Measurements from ENCODE around the gene RMND5B. TPM values are rescaled to one million over a fixed set of nuclear protein-coding genes. Genes with fewer than 3 reads are reported as not detected.

The RMND5B gene
- total and polyA plus RNA-seq, 10 of the 15 experiments (the other 5 are each of a cell fraction or from before 2014, with no cell fraction given): 1.6 to 50.7 (median 30.9) TPM

DNA sequence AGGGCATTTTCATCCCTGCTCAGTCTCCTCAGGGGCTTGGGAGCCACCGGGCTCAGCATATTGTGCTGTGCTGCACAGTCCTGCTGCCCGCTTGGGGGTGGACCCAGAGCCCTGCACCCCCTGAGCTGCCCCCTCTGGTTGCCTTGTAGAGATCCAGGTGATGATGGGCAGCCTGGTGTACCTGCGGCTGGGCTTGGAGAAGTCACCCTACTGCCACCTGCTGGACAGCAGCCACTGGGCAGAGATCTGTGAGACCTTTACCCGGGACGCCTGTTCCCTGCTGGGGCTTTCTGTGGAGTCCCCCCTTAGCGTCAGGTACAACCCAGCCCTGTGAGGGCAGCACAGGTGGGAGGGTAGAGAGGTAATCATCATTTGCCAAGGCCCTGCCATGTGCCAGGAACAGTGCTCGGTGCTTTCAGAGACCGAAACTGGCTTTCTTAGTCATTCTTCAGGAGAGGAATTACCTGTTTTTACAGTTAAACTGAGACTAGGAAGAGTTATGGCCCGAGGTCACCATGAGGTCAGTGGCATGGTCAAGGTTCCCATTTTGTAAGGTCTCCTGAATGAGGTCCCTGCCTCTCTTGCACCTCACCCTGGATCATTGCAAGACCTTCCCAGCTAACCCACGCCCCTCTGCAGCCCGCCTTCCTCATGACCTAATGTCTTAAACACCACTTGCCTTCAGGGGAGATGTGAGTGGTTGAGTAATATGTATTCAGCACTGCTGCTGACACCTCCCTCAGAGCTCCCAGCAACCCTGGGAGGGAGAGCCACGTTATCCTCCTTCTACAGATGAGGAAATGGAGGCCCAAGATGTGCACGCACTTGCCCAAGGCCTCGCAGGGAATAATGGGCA lies 15.4 kb downstream of the RMND5B start (continued):
- TF ChIP-seq, protein P1, sequence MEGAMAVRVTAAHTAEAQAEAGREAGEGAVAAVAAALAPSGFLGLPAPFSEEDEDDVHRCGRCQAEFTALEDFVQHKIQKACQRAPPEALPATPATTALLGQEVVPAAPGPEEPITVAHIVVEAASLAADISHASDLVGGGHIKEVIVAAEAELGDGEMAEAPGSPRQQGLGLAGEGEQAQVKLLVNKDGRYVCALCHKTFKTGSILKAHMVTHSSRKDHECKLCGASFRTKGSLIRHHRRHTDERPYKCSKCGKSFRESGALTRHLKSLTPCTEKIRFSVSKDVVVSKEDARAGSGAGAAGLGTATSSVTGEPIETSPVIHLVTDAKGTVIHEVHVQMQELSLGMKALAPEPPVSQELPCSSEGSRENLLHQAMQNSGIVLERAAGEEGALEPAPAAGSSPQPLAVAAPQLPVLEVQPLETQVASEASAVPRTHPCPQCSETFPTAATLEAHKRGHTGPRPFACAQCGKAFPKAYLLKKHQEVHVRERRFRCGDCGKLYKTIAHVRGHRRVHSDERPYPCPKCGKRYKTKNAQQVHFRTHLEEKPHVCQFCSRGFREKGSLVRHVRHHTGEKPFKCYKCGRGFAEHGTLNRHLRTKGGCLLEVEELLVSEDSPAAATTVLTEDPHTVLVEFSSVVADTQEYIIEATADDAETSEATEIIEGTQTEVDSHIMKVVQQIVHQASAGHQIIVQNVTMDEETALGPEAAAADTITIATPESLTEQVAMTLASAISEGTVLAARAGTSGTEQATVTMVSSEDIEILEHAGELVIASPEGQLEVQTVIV (IDR thresholded peaks at IDR 0.05; ENCODE audit: borderline replicate concordance, partially characterized antibody): no peak
- TF ChIP-seq FOXM1 (IDR thresholded peaks at IDR 0.05; ENCODE audit: low read depth, low read length) (0 out of 2 replicates have a peak, but pooled peaks have one; percentile 29), ZNF24 (IDR thresholded peaks at IDR 0.05) (no peak), CBFB (IDR thresholded peaks at IDR 0.05; ENCODE audit: low read depth) (no peak), CREM (IDR thresholded peaks at IDR 0.05; ENCODE audit: low read depth) (no peak)
- TF ChIP-seq, protein P2, sequence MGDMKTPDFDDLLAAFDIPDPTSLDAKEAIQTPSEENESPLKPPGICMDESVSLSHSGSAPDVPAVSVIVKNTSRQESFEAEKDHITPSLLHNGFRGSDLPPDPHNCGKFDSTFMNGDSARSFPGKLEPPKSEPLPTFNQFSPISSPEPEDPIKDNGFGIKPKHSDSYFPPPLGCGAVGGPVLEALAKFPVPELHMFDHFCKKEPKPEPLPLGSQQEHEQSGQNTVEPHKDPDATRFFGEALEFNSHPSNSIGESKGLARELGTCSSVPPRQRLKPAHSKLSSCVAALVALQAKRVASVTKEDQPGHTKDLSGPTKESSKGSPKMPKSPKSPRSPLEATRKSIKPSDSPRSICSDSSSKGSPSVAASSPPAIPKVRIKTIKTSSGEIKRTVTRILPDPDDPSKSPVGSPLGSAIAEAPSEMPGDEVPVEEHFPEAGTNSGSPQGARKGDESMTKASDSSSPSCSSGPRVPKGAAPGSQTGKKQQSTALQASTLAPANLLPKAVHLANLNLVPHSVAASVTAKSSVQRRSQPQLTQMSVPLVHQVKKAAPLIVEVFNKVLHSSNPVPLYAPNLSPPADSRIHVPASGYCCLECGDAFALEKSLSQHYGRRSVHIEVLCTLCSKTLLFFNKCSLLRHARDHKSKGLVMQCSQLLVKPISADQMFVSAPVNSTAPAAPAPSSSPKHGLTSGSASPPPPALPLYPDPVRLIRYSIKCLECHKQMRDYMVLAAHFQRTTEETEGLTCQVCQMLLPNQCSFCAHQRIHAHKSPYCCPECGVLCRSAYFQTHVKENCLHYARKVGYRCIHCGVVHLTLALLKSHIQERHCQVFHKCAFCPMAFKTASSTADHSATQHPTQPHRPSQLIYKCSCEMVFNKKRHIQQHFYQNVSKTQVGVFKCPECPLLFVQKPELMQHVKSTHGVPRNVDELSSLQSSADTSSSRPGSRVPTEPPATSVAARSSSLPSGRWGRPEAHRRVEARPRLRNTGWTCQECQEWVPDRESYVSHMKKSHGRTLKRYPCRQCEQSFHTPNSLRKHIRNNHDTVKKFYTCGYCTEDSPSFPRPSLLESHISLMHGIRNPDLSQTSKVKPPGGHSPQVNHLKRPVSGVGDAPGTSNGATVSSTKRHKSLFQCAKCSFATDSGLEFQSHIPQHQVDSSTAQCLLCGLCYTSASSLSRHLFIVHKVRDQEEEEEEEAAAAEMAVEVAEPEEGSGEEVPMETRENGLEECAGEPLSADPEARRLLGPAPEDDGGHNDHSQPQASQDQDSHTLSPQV (IDR thresholded peaks at IDR 0.05): no peak
- TF ChIP-seq, protein P3, sequence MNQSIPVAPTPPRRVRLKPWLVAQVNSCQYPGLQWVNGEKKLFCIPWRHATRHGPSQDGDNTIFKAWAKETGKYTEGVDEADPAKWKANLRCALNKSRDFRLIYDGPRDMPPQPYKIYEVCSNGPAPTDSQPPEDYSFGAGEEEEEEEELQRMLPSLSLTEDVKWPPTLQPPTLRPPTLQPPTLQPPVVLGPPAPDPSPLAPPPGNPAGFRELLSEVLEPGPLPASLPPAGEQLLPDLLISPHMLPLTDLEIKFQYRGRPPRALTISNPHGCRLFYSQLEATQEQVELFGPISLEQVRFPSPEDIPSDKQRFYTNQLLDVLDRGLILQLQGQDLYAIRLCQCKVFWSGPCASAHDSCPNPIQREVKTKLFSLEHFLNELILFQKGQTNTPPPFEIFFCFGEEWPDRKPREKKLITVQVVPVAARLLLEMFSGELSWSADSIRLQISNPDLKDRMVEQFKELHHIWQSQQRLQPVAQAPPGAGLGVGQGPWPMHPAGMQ (IDR thresholded peaks at IDR 0.05; ENCODE audit: borderline replicate concordance): no peak

Measured in GM12878 (cell line).